ENCODE measurements around the gene TUSC2.

GRCh38 chr3:50325497-50326181 is 2.4 kb downstream of the TUSC2 start:
- no peak for TF ChIP-seq CTCF (conservative IDR thresholded peaks at IDR 0.05; ENCODE audit: low read depth in 2 of 2)
- TF ChIP-seq EZH2 (IDR thresholded peaks at IDR 0.05; ENCODE audit: low read depth, unreplicated experiment), result no peak
- TF ChIP-seq REST (IDR thresholded peaks at IDR 0.05; ENCODE audit: unreplicated experiment), result no peak
- TF ChIP-seq POLR2AphosphoS5 (IDR thresholded peaks at IDR 0.05; ENCODE audit: low read depth), result no peak
- no peak for TF ChIP-seq ZNF114 (CRISPR knock-in tag; IDR thresholded peaks at IDR 0.05)
- TF ChIP-seq ZNF462 (CRISPR knock-in tag; IDR thresholded peaks at IDR 0.05), result no peak
- TF ChIP-seq EZH2phosphoT487 (IDR thresholded peaks at IDR 0.05; ENCODE audit: unreplicated experiment), result no peak
- TF ChIP-seq STAT1 (IDR thresholded peaks at IDR 0.05; ENCODE audit: unreplicated experiment), result no peak
- no peak for TF ChIP-seq NANOG (IDR thresholded peaks at IDR 0.05; ENCODE audit: borderline replicate concordance)
- TF ChIP-seq JUNB (IDR thresholded peaks at IDR 0.05; ENCODE audit: unreplicated experiment), result no peak
- TF ChIP-seq ETS1 (IDR thresholded peaks at IDR 0.05), result no peak
- no peak for TF ChIP-seq CREB1 (CRISPR knock-in tag; IDR thresholded peaks at IDR 0.05; ENCODE audit: low read depth)
- no peak for TF ChIP-seq ZNF331 (CRISPR knock-in tag; IDR thresholded peaks at IDR 0.05; ENCODE audit: low read depth)

Measured in GM23338 (cell line).